Naive thymus-derived CD8-positive, alpha-beta T cell (primary cell): ENCODE measurements around the gene ECM2. TPM values are rescaled to one million over a fixed set of nuclear protein-coding genes. Genes with fewer than 3 reads are reported as not detected.

ENCODE experiments used
- ATAC-seq, 2 donors: fragments of 150-1000 bp; cut with Tn5 transposase in 1 of 2; sonication (Bioruptor Pico), chemical (Tn5 transposase) in 1 of 2; 1 replicate in 1 of 2; 2 replicates in 1 of 2; pipeline ENCODE4 v1.10.0; 2021; ENCODE audit warnings: mild to moderate bottlenecking in 2 of 2, moderate library complexity in 2 of 2
- POLR2A ChIA-PET: fragments of 350-600 bp; sonication (Branson Sonifier 250); formaldehyde crosslinking; loops from one replicate; lab custom pipeline; 2021; ENCODE audit warnings: antibody characterized with exemption; lab: Charles Lee
- DNase-seq, 10 donors: peaks; one replicate each; pipeline versions ENCODE4 v3.0.0 to v3.0.0-alpha.2; 2020 to 2022
- H3K27ac Mint-ChIP-seq, 10 donors: one replicate each; pipeline ENCODE4 v1.8.0; 2020 to 2022; ENCODE audit warnings: mild to moderate bottlenecking in 10 of 10, mixed read lengths in 10 of 10, moderate library complexity in 4 of 10, inconsistent platforms in 1 of 10
- H3K27me3 Mint-ChIP-seq, 5 donors: one replicate each; pipeline ENCODE4 v1.8.0; 2021 to 2022; ENCODE audit warnings: mixed read lengths in 5 of 5
- H3K36me3 Mint-ChIP-seq, 3 donors: one replicate each; pipeline ENCODE4 v1.8.0; 2020 to 2022; ENCODE audit warnings: mixed read lengths in 3 of 3, mild to moderate bottlenecking in 2 of 3, inconsistent platforms in 1 of 3
- H3K4me1 Mint-ChIP-seq, 4 donors: one replicate each; pipeline ENCODE4 v1.8.0; 2021 to 2022; ENCODE audit warnings: mixed read lengths in 4 of 4
- H3K4me3 Mint-ChIP-seq, 10 donors: one replicate each; pipeline ENCODE4 v1.8.0; 2020 to 2022; ENCODE audit warnings: mild to moderate bottlenecking in 10 of 10, mixed read lengths in 10 of 10, moderate library complexity in 6 of 10, inconsistent platforms in 1 of 10
- H3K9me3 Mint-ChIP-seq, 9 donors: one replicate each; pipeline ENCODE4 v1.8.0; 2020 to 2022; ENCODE audit warnings: mixed read lengths in 9 of 9, mild to moderate bottlenecking in 3 of 9, inconsistent platforms in 1 of 9, moderate library complexity in 1 of 9
- polyA plus RNA-seq, 3 donors: library from polyadenylated mRNA; unstranded; fragments of 300-500 nt; fragmentation: Illumina TruSeq; gene quantifications; one replicate each; pipeline ENCODE4 v1.2.3, GENCODE V29; 2021
- total RNA-seq, 8 experiments: library from RNA in 2 of 8; stranded (reverse) in 2 of 8; gene quantifications; one replicate each; pipeline ENCODE4 v1.2.3 and lab custom pipeline; 2021 to 2026

The ECM2 gene
- total and polyA plus RNA-seq, 5 experiments from 2014 or later: not detected

DNA sequence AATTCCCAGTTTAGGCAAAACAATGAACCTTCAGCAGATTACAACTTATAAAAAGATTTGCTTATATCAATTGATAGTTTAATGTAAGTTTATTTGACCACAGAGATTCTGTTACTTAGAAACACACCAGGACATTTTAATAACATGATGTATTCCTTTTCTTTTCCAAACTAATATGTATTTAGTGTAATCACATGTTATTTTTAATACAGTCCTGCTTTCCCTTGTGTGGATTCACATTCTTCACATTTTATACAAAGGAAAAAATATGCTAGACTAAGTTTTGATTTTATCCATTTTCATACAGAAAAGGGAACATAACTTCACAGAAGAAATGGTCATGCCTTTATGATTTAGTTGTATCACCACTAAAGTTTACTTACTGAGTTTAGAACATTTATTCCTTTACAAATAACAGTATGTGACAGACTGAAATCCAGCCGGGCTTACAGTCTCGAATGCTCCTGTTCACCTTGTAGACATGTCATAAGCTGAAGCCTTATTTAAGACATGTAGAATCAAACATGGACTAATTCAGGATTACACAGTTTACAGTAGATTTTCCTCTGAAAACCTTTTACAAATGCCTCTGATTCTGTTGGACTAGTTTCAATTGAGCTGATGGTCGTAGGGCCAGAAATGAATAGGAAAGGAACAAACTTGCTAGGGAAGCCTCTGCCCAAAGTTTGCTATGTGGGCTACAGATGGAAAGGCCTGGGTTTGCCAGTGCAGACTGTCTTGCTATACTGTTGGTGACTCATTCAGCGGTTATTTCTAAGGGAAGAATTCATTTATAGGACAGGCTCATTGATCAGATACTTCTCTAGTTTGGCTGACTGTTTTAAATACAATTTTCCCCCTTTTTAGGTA, 46.9 kb downstream of the ECM2 start:
- Mint-ChIP-seq H3K4me1 (no peaks in the 10 kb centered on the region), H3K27me3 (no peaks in the 10 kb centered on the region), H3K9me3 (no peaks in the 10 kb centered on the region), H3K36me3 (peaks cover 0 to 1% (median 0%) of the 10 kb centered on the region in 3 donors), H3K4me3 (no peak overlapping the region), H3K27ac (no peak overlapping the region)
- ATAC-seq (no peak), DNase-seq (no peak)
- POLR2A ChIA-PET: no interaction called here

DNA sequence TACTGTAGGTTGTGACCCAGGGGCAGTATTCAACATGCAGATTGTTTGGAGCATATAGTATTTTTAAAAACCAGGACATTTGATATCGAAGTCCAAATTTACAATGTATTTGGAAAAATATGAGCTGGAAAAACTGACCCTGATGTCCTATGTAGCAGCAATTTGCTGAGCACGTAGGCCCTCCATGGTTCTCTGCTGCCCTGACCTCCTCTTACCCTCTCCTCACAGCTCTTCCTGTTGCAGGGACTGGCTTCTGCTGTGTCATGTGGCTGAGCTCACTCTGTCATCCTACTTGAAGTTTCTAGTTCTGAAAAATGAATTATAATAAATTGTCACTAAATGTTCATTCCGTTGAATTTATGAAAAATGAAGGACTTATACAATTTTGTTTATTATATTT, 49.4 kb downstream of the ECM2 start:
- H3K36me3 Mint-ChIP-seq: peaks cover 0 to 1% (median 0%) of the 10 kb centered on the region in 3 donors
- no peak overlapping the region for H3K4me3 Mint-ChIP-seq
- peaks cover 0 to 1% (median 0%) of the 10 kb centered on the region in 4 donors for H3K4me1 Mint-ChIP-seq
- no peak for DNase-seq
- no peak overlapping the region for H3K27ac Mint-ChIP-seq
- ATAC-seq: no peak
- POLR2A ChIA-PET: no interaction called here
- no peaks in the 10 kb centered on the region for H3K27me3 Mint-ChIP-seq
- H3K9me3 Mint-ChIP-seq: no peaks in the 10 kb centered on the region

DNA sequence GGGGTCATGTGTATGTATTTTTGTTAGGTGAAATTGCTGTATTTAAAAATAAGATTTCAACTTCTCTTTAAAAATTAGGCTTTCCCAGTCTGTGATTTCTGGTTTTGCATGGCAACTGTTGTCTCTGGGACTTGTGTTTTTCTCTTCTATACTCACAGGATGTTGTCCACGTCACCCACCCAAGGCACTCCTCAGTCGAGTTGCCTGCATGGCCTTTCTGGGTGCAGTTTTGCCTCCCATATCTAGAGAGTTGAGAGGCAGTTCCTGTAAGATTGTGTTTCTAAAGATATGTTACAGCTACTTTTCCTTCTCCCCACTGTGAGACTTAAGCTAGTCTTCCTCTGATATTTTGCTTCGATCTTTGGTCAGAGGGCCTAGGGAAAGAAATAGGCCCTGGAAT, 51.2 kb downstream of the ECM2 start:
- no peak for DNase-seq
- Mint-ChIP-seq H3K9me3 (no peaks in the 10 kb centered on the region), H3K36me3 (no peaks in the 10 kb centered on the region), H3K27me3 (no peaks in the 10 kb centered on the region), H3K4me3 (no peak overlapping the region), H3K4me1 (peaks cover 0 to 8% (median 2%) of the 10 kb centered on the region in 4 donors), H3K27ac (no peak overlapping the region)
- POLR2A ChIA-PET: no interaction called here
- no peak for ATAC-seq

DNA sequence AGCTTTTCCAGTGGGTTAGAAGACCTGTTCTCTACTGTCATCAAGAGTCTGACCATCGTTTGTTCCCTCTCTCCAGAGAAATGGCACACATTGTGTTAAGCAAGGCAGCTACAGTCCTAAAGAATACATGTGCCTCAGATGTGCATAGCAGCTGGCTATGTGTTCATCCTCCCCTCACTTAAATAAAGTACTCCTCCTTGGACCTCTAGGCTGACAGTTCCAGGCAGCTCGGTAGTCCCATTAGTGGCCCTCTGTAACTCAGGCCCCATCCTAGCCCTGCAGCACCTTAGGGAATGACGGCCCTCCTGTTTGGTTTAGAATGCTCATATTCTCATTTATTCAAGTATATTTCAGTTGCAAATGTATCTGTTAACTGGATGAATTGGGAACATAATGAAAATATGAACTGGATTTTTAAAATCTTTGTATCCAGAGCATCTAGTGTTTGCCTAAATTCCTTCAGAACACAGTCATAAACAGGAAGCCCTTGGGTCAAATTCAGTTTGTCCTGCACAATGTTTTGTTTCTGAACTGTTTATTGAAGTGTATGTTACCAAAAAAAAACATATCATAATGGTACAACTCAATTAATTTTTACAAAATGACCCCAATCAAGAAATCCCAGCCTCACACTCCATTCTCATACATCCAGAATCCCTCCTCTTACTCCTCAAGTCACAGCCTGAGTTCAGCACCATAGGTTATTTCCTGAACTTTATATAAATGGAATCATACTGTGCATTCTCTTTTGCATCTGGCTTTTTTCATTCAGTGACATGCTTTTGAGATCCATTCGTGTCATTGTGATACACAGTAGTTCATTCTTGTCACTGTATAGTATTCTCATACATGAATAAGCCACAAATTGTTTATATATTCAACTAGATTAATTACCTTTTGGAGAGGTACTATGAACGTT, 51.9 kb downstream of the ECM2 start:
- Mint-ChIP-seq H3K4me1 (peaks cover 0 to 8% (median 2%) of the 10 kb centered on the region in 4 donors), H3K27me3 (no peaks in the 10 kb centered on the region), H3K36me3 (no peaks in the 10 kb centered on the region), H3K27ac (no peak overlapping the region), H3K9me3 (no peaks in the 10 kb centered on the region), H3K4me3 (no peak overlapping the region)
- ATAC-seq: no peak
- POLR2A ChIA-PET: no interaction called here
- DNase-seq: no peak

DNA sequence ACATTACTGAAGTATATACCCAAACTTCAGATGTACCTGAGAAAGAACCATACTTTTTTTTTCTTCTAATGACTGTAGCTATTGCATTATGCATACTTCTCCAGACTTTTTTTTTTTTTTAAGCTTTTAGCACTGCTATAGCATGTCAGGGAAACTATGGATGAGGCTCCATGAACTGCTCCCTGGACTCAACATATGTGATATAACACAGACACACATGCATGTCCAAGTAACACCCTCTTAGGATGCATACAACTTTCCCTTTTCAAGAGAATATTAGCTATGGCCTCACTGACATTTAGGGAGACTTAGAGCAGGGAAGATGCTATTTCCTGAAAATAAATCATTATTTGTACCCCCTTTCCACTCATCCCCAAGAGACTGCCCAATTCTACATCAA, 53.0 kb downstream of the ECM2 start:
- Mint-ChIP-seq H3K4me3 (no peak overlapping the region), H3K27ac (no peak overlapping the region), H3K36me3 (no peaks in the 10 kb centered on the region), H3K27me3 (no peaks in the 10 kb centered on the region), H3K4me1 (peaks cover 0 to 8% (median 2%) of the 10 kb centered on the region in 4 donors), H3K9me3 (no peaks in the 10 kb centered on the region)
- ATAC-seq (no peak), DNase-seq (no peak)
- POLR2A ChIA-PET: no interaction called here

DNA sequence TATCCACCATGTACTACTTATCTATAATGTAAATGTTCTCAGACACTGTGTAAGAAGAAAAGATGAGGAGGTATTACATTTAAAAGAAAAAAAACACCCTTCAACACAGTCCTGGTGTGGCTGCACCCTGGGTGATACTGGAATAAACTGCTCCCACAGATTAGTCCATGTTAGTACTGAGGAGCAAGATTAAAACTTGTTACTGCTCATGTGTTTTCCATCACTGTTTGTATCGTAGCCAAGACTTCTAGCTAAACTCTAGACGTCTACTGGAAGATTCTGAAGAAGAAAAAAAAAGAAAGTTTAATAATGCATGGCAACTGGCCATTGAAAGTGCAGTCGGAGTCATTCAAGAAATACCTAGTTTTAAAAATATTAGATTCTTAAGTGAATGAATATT, 53.5 kb downstream of the ECM2 start, which contains the start of gene ASPN:
ASPN (minus strand) TSS at position 178 of the 400 bp plus-strand sequence.
- POLR2A ChIA-PET: no interaction called here
- ATAC-seq (no peak), DNase-seq (no peak)
- H3K4me1 Mint-ChIP-seq: peaks cover 0 to 8% (median 2%) of the 10 kb centered on the region in 4 donors
- no peaks in the 10 kb centered on the region for H3K27me3 Mint-ChIP-seq
- H3K9me3 Mint-ChIP-seq: no peaks in the 10 kb centered on the region
- no peak within 1 kb of the TSS for H3K27ac Mint-ChIP-seq
- no peak within 1 kb of the TSS for H3K4me3 Mint-ChIP-seq
- H3K36me3 Mint-ChIP-seq: no peaks in the 10 kb centered on the region

DNA sequence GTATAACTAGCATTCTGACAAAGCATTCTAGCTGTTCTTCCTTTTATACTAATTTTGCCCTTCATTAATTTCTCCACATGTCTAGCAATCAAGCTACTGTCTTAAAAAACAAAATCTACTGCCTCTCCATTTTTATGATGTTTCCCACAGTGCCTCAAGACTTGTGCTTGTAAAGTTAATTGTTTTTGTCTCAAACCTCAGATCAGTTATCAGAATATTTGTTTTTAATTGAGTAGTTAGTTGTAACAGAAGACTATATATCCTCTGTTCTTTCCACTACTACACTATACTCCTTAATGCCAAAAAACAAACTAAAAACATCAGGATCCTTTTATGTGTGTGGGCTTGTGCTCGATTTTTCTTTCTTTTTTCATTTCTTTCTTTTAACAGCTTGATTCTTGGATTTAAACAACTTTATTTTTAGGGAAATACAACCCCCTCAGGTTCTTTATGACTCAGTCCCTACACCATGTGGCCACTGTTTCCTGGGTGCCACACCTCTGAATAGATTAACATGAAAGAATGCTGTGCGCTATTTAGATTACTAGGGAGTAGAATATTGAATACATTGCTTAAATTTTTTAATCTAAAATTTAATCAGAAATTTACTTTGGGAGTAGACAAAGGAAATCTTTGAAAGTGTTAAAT, 54.7 kb downstream of the ECM2 start:
- Mint-ChIP-seq H3K36me3 (no peaks in the 10 kb centered on the region), H3K9me3 (no peaks in the 10 kb centered on the region), H3K27ac (no peak overlapping the region), H3K27me3 (no peaks in the 10 kb centered on the region), H3K4me3 (no peak overlapping the region), H3K4me1 (peaks cover 0 to 8% (median 2%) of the 10 kb centered on the region in 4 donors)
- ATAC-seq (no peak), DNase-seq (no peak)
- POLR2A ChIA-PET: no interaction called here

DNA sequence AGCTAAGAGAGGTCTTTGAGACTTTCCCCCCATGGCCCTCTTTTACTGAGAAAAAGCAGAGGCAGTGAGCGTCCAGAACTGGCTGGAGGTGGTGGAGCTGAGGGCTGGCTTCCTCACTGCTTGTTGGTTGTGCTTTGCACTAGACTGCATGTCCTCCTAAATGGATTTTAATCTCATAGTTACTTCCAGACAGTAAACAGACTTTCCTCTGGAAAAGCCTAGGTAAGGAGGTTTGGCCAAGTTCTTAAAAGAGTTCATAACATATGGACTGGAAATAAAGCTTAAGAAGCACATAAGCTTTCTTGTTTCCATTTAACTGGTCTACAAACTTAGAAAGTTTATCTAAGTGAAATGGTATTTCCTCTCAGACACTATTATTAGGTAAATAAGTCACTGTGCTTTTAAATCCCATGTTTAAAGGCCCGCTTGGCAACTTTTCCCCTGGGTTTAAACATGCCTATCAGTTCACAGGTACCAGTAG, 55.5 kb downstream of the ECM2 start:
- POLR2A ChIA-PET: no interaction called here

DNA sequence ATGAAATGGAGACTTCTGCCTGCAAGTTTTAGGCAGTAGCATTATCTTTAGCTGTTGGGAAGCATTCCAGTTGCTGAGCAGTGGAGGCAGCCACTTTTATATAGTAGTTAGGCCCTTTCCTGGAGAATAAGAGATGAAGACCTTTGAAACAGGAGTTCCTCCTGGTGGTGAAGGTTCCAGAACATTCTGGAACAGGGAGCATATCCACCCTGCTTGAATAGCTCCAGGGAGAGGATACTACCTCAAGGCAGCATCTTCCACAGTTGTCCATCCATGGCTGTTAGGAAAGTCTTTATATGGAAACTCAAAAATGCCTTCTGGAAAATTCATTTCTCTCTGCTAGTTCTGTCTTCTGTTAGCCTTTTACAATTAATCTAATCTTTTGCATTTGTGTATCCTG, 56.4 kb downstream of the ECM2 start:
- ATAC-seq (no peak), DNase-seq (no peak)
- H3K27me3 Mint-ChIP-seq: no peaks in the 10 kb centered on the region
- H3K36me3 Mint-ChIP-seq: peaks cover 0 to 2% (median 0%) of the 10 kb centered on the region in 3 donors
- no peak overlapping the region for H3K27ac Mint-ChIP-seq
- H3K9me3 Mint-ChIP-seq: no peaks in the 10 kb centered on the region
- POLR2A ChIA-PET: no interaction called here
- H3K4me1 Mint-ChIP-seq: peaks cover 1 to 8% (median 2%) of the 10 kb centered on the region in 4 donors
- H3K4me3 Mint-ChIP-seq: no peak overlapping the region

More for the DNA sequence above, 55.5 kb downstream of the ECM2 start:
- Mint-ChIP-seq H3K4me1 (peaks cover 1 to 8% (median 2%) of the 10 kb centered on the region in 4 donors), H3K4me3 (no peak overlapping the region), H3K36me3 (peaks cover 0 to 2% (median 0%) of the 10 kb centered on the region in 3 donors), H3K27ac (no peak overlapping the region), H3K27me3 (no peaks in the 10 kb centered on the region), H3K9me3 (no peaks in the 10 kb centered on the region)
- no peak for DNase-seq
- ATAC-seq: no peak

DNA sequence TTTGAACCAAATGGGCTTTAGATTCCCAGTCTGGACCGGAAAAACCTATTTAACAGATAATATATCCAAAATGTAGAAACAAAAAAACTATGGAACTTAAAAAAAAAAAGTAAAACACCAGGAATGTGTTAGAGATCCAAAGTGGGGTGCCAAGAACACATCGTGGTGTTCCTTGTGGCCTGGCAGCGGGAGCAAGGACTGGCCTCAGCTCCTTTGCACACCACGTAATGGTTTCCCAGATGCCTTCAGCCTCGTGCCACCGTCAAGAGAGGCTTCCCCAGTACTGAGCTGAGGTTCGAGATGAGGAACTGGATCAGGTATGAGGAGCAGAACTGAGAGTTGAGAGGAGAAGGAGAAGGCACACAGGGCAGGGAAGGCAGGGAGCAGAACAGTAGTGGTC, 57.0 kb downstream of the ECM2 start:
- POLR2A ChIA-PET: no interaction called here
- no peak overlapping the region for H3K27ac Mint-ChIP-seq
- H3K36me3 Mint-ChIP-seq: peaks cover 0 to 2% (median 0%) of the 10 kb centered on the region in 3 donors
- ATAC-seq (no peak), DNase-seq (no peak)
- H3K27me3 Mint-ChIP-seq: no peaks in the 10 kb centered on the region
- no peaks in the 10 kb centered on the region for H3K9me3 Mint-ChIP-seq
- peaks cover 1 to 8% (median 2%) of the 10 kb centered on the region in 4 donors for H3K4me1 Mint-ChIP-seq
- no peak overlapping the region for H3K4me3 Mint-ChIP-seq

DNA sequence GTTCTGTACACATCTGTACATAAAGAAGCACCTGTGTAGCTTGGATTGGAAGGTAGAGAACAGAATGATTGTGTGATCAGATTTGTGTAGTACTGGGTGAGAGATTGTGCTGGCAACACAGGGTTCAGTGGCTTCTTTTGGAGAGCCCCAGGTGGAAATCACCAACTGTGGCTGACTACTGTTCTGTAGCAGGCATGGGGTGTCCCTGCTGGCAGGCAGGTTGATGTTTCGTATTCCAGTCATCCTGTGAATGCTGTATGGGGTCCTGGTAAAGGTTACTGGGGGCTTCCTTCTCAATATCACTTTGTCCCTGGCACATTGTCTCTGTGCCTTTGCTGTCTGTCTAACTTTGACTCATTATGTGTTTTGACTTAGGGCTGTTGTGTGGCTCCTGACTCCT, 58.8 kb downstream of the ECM2 start:
- no peak for DNase-seq
- Mint-ChIP-seq H3K27me3 (no peaks in the 10 kb centered on the region), H3K4me1 (peaks cover 1 to 8% (median 2%) of the 10 kb centered on the region in 4 donors), H3K9me3 (no peaks in the 10 kb centered on the region), H3K27ac (no peak overlapping the region), H3K4me3 (no peak overlapping the region), H3K36me3 (peaks cover 0 to 3% (median 0%) of the 10 kb centered on the region in 3 donors)
- POLR2A ChIA-PET: interaction anchor here (0.7 kb wide), 1 partner anchor 777 kb away, joined by 3 read pairs; no protein-coding TSS in a partner anchor
- ATAC-seq: no peak

DNA sequence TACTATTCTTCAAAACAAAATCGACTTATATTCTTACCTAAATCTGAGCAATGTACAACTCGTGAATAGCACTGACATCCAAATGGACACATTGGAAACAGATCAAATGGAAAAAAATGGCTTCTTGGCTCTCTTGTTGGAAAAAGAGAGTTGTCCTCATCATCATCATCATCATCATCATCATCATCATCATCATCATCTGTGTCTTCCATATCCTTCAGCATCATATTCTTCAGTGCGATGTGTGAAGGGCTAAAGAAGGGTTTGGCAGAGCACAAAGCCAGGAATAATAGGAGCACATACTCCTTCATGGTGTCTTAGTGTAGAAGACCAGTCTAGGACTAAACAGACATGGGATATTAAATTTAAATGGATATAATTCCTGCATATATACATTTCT, 61.2 kb downstream of the ECM2 start:
- no peak overlapping the region for H3K27ac Mint-ChIP-seq
- no peak overlapping the region for H3K4me3 Mint-ChIP-seq
- H3K36me3 Mint-ChIP-seq: peaks cover 0 to 3% (median 0%) of the 10 kb centered on the region in 3 donors

More for the DNA sequence above, 61.2 kb downstream of the ECM2 start:
- Mint-ChIP-seq H3K9me3 (no peaks in the 10 kb centered on the region), H3K4me1 (peaks cover 0 to 3% (median 0%) of the 10 kb centered on the region in 4 donors), H3K27me3 (no peaks in the 10 kb centered on the region)
- no peak for DNase-seq
- ATAC-seq: no peak
- POLR2A ChIA-PET: no interaction called here
